Common myeloid progenitor, CD34-positive (primary cell): Measurements from ENCODE around the gene MLLT10.

ENCODE experiments used
- CTCF ChIA-PET: fragments of 350-600 bp; sonication (Branson Sonifier 250); formaldehyde crosslinking; loops from one replicate; lab custom pipeline; 2021; ENCODE audit warnings: antibody characterized with exemption; lab: Charles Lee
- POLR2A ChIA-PET: fragments of 350-600 bp; sonication (Branson Sonifier 250); formaldehyde crosslinking; loops from one replicate; lab custom pipeline; 2021; ENCODE audit warnings: antibody characterized with exemption; lab: Charles Lee
- DNase-seq, 3 donors: peaks; one replicate each; pipeline versions ENCODE4 v3.0.0 to v3.0.0-alpha.2; 2013
- H3K27ac ChIP-seq, 2 experiments: 1 replicate in 1 of 2; 2 replicates in 1 of 2; pipeline ENCODE4 v1.7.0; 2013; ENCODE audit warnings: inconsistent platforms in 2 of 2, low read length in 2 of 2, mild to moderate bottlenecking in 2 of 2, low read depth in 1 of 2, moderate library complexity in 1 of 2; ENCODE audit not compliant: severe bottlenecking in 2 of 2, insufficient read depth in 1 of 2, poor library complexity in 1 of 2
- H3K27me3 ChIP-seq, 5 experiments: replicated peaks in 2 of 5; 1 replicate in 3 of 5; 2 replicates in 2 of 5; pipeline versions ENCODE4 v1.6.1 to v1.7.0; 2013; ENCODE audit warnings: low read length in 4 of 5, mild to moderate bottlenecking in 2 of 5, moderate library complexity in 2 of 5, inconsistent platforms in 1 of 5; ENCODE audit not compliant: insufficient read depth in 5 of 5, control insufficient read depth in 4 of 5
- H3K36me3 ChIP-seq, 4 experiments: 1 replicate in 2 of 4; 2 replicates in 2 of 4; pipeline versions ENCODE4 v1.6.1 to v1.7.0; 2013; ENCODE audit warnings: low read length in 3 of 4, control low read depth in 1 of 4, mild to moderate bottlenecking in 1 of 4; ENCODE audit not compliant: control insufficient read depth in 4 of 4, insufficient read depth in 4 of 4
- H3K4me1 ChIP-seq, 4 experiments: 1 replicate in 3 of 4; 2 replicates in 1 of 4; pipeline versions ENCODE4 v1.6.1 to v1.7.1; 2013; ENCODE audit warnings: low read length in 3 of 4, mild to moderate bottlenecking in 3 of 4, control low read depth in 1 of 4, inconsistent platforms in 1 of 4, moderate library complexity in 1 of 4; ENCODE audit not compliant: control insufficient read depth in 4 of 4, insufficient read depth in 4 of 4; ENCODE audit errors: control extremely low read depth in 1 of 4
- H3K4me3 ChIP-seq, 7 experiments: 1 replicate in 4 of 7; 2 replicates in 3 of 7; pipeline versions ENCODE4 v1.5.1 to v1.7.0; 2013; ENCODE audit warnings: mild to moderate bottlenecking in 7 of 7, low read length in 6 of 7, moderate library complexity in 6 of 7, inconsistent platforms in 2 of 7, low read depth in 2 of 7, control low read depth in 1 of 7; ENCODE audit not compliant: insufficient read depth in 4 of 7, control insufficient read depth in 1 of 7; ENCODE audit errors: extremely low read depth in 1 of 7
- H3K9me3 ChIP-seq, 5 experiments: 1 replicate in 4 of 5; 2 replicates in 1 of 5; pipeline versions ENCODE4 v1.6.1 to v1.7.1; 2013; ENCODE audit warnings: low read length in 4 of 5, mild to moderate bottlenecking in 2 of 5, inconsistent platforms in 1 of 5, low read depth in 1 of 5, moderate library complexity in 1 of 5; ENCODE audit not compliant: control insufficient read depth in 4 of 5, insufficient read depth in 2 of 5; ENCODE audit errors: control extremely low read depth in 1 of 5
- WGBS: methylation state at CpG from one replicate; pipeline ENCODE4 v1.1.5; 2013; ENCODE audit not compliant: insufficient coverage; 5-methylcytosine and 5-hydroxymethylcytosine counted together

MLLT10 gene

DNA sequence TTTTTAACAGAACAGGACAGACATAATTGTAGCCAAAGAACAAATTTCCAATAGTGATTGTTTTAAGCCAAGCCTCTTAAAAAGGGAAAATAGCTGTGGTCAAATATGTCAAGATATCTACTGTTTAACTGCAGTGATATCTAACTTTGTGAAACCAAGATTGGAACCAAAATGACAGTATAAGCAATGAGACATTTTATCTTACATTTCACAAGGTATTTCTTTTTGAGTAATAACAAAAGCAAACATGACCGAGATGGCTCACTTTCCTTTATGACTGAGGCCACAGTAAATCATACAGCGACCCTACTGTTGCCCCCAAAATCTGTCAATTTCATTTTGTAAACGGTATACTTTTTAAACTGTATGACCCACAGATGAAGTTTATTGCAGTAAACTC is 215.8 kb downstream of the MLLT10 start:
- ChIA-PET POLR2A (no interaction called here), CTCF (no interaction called here)
- Histone ChIP-seq H3K4me3 (no peak overlapping the region), H3K27ac (no peak overlapping the region), H3K4me1 (peaks cover 0 to 11% (median 3%) of the 10 kb centered on the region in 4 experiments), H3K36me3 (peaks cover 2 to 12% (median 6%) of the 10 kb centered on the region in 4 experiments), H3K27me3 (no peaks in the 10 kb centered on the region), H3K9me3 (no peaks in the 10 kb centered on the region)
- DNase-seq = no peak
- WGBS = 95% methylated on average over 3 of the region's 3 CpGs

DNA sequence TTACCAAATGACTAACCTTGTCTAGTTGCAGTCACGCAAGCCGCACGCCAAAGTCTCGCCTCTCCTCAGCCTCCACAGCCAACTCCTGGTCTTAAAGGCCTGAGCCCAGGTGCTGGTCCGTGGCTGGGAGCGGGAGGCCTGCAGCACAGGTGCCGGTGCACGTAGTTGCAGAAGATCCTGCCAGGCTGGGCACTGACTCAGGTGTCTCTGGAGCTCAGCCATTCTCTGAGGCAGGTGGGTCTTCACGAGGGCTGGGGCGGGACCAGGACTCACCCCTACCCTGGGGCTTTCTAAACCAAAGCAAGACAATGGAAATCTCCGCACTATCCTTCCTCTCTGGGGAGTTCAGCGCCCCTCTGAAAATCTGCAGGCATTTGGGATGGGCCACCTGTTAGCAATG is 216.4 kb downstream of the MLLT10 start:
- Histone ChIP-seq H3K4me1 (peaks cover 0 to 11% (median 3%) of the 10 kb centered on the region in 4 experiments), H3K27ac (no peak overlapping the region), H3K27me3 (no peaks in the 10 kb centered on the region), H3K4me3 (no peak overlapping the region), H3K36me3 (peaks cover 2 to 10% (median 4%) of the 10 kb centered on the region in 4 experiments), H3K9me3 (no peaks in the 10 kb centered on the region)
- ChIA-PET CTCF (no interaction called here), POLR2A (no interaction called here)
- no peak for DNase-seq
- WGBS = 98% methylated on average over 12 of the region's 12 CpGs

DNA sequence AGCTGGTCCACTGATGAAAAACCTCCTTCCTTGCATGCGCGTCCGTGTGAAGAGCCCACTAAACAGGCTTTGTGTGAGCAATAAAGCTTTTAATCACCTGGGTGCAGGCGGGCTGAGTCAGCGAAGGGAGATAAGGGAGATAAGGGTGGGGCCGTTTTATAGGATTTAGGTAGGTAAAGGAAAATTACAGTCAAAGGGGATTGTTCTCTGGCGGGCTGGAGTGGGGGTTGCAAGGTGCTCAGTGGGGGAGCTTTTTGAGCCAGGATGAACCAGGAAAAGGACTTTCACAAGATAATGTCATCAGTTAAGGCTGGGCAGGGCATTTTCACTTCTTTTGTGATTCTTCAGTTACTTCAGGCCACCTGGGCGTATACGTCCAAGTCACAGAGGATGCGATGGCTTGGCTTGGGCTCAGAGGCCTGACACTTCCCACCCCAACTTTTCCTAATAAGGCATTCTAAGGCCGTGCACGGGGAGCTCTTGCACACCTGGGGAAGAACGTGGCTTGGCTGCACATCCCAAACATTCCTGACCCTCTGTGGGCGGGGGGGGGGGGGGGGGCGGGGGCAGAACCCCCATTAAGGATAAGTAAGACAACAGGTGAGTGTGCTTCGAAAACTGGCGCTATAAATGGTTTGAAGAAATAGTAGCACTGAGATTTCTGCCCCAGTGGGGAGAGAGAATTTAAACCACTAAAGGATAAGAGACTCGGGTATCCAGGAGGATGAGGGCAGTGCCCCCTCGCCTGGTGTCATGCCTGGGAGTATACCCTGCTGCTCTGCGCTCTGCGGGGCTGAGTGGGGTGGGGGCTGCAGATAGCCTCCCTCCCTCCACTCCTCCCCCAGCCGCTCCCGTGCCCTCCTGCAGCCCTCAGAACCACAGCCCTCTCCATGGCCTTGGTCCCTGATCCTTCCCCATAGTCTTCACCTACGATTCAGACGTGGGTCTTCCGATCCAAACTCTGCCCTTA is 217.6 kb downstream of the MLLT10 start:
- WGBS = 97% methylated on average over 15 of the region's 26 CpGs
- H3K27ac ChIP-seq = no peak overlapping the region
- H3K4me3 ChIP-seq = no peak overlapping the region
- no peak for DNase-seq
- peaks cover 0 to 4% (median 0%) of the 10 kb centered on the region in 4 experiments for H3K4me1 ChIP-seq
- H3K27me3 ChIP-seq = no peaks in the 10 kb centered on the region
- peaks cover 2 to 14% (median 6%) of the 10 kb centered on the region in 4 experiments for H3K36me3 ChIP-seq
- ChIA-PET POLR2A (no interaction called here), CTCF (no interaction called here)
- no peaks in the 10 kb centered on the region for H3K9me3 ChIP-seq

DNA sequence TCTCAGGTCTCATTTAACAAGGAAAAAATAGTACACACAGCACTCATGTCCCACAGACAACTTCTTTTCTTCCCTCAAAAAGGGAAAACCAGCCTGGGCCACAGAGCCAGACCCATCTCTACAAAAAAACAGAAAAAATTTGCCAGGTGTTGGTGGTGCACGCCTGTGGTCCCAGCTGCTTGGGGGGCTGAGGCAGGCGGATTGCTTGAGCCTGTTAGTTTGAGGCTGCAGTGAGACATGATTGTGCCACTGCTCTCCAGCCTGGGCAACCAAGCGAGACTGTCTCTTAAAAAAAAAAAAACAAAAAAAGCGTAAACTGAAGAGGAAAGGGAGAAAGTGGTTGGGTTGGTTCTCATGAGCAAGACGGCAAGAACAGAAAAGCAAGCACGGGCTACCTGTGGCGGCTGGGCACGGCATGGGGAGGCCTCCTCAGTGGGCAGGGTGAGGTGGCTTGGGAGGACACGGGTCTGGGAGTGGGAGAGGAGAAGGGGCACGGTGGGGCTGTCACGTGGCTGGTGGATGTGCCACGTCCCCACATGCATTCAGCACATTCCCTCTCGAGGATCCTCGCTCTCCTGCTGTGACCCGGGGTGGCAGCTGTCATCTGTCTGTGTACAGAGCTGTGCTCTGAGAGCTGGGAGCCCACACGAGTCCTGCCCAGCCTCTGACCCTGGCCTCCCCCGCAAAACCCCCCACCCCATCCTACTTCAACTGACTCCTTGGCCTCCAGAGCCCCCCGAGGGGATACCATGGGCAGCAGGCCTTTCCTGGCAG is 219.7 kb downstream of the MLLT10 start:
- CTCF ChIA-PET = no interaction called here
- H3K4me3 ChIP-seq = no peak overlapping the region
- peaks cover 0 to 4% (median 0%) of the 10 kb centered on the region in 4 experiments for H3K4me1 ChIP-seq
- H3K27me3 ChIP-seq = no peaks in the 10 kb centered on the region
- WGBS = 96% methylated on average over 12 of the region's 18 CpGs
- no peak for DNase-seq
- no peaks in the 10 kb centered on the region for H3K9me3 ChIP-seq
- peaks cover 4 to 34% (median 14%) of the 10 kb centered on the region in 4 experiments for H3K36me3 ChIP-seq
- POLR2A ChIA-PET = interaction anchor here (0.6 kb wide), 1 partner anchor 218 kb away, joined by 3 read pairs; no protein-coding TSS in a partner anchor
- H3K27ac ChIP-seq = no peak overlapping the region

DNA sequence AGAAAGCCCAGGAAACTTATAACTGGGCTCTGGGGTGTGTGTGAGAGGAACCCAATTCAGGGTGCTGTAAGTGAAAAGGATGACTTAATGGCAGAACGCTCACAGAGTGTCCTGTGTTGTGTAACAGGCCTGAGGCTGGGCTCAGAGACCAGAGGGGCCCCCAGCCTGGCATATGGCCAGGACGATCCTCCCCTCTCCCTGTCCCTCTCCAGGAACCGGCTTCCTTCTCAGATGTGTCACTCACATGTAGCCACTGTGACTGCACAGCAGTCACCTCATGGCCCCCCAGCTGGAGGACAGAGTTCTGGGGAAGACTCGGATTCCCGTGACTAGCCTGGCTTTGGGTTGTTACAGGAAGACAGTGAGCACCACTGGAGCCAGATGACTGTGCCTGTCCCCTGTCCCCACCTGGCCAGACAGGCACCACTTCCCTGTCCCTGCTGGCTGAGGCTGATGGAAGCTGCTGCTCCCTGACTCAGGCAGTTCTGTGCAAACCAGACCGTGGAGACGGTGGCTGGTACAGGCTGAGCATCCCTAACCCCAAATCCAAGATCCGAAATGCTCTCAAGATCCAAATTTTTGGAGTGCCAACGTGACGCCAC is 220.5 kb downstream of the MLLT10 start:
- ChIA-PET CTCF (no interaction called here), POLR2A (no interaction called here)
- H3K27me3 ChIP-seq = no peaks in the 10 kb centered on the region
- H3K9me3 ChIP-seq = no peaks in the 10 kb centered on the region
- H3K4me3 ChIP-seq = no peak overlapping the region
- H3K36me3 ChIP-seq = peaks cover 4 to 42% (median 20%) of the 10 kb centered on the region in 4 experiments
- WGBS = 96% methylated on average over 8 of the region's 10 CpGs
- H3K4me1 ChIP-seq = peaks cover 0 to 2% (median 0%) of the 10 kb centered on the region in 4 experiments
- no peak overlapping the region for H3K27ac ChIP-seq
- no peak for DNase-seq

DNA sequence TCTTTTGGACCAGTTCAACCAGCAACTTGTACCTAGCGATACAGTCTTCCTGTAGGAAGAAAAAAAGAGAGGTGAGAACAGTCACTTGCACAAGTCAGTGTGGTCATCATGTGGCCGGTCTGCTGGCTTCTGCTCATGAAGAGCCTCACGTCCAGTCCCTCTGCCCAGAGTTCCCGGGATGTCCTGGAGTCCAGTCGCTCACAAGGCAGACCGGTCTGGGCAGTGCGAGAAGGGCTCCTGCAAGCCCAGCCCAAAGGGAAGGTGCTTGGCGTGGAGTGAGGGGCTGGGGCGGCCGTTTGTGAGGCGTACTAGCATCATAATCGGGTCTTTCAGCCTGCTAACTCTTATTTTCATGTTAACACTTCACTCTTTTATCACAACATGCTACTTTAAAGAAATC is 222.7 kb downstream of the MLLT10 start:
- DNase-seq = no peak
- Histone ChIP-seq H3K4me3 (no peak overlapping the region), H3K4me1 (peaks cover 0 to 2% (median 0%) of the 10 kb centered on the region in 4 experiments), H3K9me3 (no peaks in the 10 kb centered on the region), H3K27ac (no peak overlapping the region), H3K36me3 (peaks cover 4 to 45% (median 21%) of the 10 kb centered on the region in 4 experiments), H3K27me3 (no peaks in the 10 kb centered on the region)
- ChIA-PET CTCF (interaction anchor here (1.4 kb wide), 2 partner anchors 9 to 25 kb away, joined by 4 read pairs; no protein-coding TSS in a partner anchor), POLR2A (no interaction called here)
- 96% methylated on average over 6 of the region's 12 CpGs for WGBS
